GM21619 (cell line): ENCODE measurements around the gene FGF8.

ENCODE experiments used
- ATAC-seq: cut with Tn5 transposase; IDR thresholded peaks from one replicate; pipeline ENCODE4 v1.9.1; 2021; ENCODE audit not compliant: unreplicated experiment

FGF8 gene

DNA sequence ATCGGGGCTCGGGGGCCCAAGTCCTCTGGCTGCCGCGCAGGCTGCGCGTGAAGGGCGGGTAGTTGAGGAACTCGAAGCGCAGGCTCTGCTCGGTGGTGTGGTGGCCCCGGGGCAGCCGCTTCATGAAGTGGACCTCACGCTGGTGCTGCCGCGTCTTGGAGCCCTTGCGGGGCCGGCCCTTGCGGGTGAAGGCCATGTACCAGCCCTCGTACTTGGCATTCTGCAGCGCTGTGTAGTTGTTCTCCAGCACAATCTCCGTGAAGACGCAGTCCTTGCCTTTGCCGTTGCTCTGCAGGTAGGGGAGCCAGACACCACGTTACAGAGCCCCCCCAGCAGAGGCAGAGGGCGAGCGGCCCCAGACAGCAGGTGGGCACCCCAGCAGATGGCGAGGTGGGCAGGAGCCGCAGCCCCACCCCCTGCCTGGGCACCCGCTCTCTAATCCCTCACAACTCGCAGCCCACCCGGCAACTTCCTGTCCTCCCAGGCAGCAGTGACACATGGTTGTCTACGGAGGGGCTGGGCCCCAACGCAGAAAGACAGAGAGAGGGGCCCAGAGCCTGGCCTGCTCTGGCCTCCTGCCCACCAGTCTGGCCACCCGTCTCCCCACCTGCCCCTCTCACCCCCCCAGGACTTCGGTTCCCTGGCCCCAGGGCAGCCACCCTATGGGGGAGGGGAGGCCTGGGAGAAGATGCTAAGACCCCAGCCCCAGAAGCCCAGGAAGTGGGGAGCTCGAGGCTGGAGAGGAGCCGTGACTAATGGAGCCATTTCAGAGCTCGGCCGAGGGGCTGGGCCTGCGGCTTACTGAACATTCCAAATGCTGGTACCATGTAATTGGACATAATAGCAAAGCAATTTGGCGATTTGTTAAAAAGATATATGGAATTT lies 5.3 kb downstream of the FGF8 start:
- no peak for ATAC-seq

DNA sequence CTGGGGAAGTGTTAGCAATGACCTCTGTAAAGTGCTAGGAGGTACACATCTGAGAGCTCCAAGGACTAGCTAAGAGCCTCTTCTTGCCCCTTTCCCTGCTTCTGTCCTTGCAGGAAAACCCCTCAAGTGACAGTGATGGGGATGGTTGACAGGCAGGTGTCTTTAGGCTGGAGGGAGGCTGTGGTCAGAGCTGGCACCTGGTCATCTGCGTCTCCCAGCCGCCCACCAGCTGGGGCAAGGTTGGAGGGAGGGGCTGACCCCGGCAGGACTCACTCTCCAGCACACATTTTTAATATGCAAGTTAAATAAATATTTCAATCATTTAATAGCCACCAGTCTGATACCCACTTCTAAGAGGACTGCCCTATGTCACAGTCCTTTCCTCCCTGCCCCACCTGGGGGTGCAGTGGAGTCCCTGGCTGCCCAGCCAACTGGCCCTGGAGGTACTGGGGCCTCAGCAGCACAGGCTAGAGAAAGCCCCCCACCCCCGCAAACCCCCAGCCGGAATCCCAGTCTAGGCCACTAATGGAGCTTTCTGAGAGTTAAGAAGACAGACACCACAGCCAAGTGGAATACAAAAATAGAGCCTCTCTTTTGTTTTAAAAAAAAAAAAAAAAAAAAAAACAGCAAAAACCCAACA lies 6.3 kb downstream of the FGF8 start:
- ATAC-seq, result no peak

GRCh38 chr10:101768791-101769170 lies 7.1 kb downstream of the FGF8 start:
- no peak for ATAC-seq

DNA sequence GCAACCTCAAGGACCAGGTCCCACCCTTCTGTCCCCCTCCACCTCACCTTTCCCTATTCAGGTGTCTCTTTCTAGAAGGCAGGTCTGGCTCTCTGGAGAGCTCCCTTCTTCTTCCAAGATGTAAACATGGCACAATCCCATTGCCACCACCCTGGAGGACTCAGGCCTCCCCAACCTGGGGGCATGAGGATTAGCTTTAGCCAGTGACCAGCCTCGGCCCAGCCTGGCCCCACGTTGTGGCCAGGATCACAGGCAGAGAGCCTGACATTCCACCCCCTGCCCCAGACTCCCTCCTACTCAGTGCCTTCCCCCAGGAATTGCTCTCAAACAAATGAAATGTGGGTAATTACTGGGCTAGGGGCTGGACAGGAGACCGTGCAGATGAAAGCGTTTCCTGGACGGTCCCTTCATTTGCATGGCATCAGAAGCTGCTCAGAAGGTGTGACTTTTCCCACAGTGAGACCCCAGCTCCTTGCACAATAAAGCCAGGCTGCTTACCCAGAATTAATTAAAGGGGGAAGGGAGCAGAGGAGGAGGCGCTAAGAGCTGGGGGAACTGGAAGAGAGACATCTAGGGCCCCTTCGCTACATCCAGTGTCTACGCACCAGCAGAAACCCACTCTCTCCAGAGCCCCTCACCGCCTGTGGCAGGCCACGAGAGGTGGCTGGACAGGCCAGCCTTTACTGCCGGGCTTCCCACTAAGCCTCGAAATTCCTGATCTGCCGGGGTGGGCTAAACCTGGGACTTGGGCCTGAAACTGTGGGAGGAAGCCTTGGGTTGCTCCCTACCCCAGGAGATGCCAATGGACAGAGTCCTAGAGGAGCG lies 7.7 kb downstream of the FGF8 start:
- no peak for ATAC-seq

- ATAC-seq, result no peak
These were observed 8.3 kb downstream of the FGF8 start for GRCh38 chr10:101767600-101767945.

DNA sequence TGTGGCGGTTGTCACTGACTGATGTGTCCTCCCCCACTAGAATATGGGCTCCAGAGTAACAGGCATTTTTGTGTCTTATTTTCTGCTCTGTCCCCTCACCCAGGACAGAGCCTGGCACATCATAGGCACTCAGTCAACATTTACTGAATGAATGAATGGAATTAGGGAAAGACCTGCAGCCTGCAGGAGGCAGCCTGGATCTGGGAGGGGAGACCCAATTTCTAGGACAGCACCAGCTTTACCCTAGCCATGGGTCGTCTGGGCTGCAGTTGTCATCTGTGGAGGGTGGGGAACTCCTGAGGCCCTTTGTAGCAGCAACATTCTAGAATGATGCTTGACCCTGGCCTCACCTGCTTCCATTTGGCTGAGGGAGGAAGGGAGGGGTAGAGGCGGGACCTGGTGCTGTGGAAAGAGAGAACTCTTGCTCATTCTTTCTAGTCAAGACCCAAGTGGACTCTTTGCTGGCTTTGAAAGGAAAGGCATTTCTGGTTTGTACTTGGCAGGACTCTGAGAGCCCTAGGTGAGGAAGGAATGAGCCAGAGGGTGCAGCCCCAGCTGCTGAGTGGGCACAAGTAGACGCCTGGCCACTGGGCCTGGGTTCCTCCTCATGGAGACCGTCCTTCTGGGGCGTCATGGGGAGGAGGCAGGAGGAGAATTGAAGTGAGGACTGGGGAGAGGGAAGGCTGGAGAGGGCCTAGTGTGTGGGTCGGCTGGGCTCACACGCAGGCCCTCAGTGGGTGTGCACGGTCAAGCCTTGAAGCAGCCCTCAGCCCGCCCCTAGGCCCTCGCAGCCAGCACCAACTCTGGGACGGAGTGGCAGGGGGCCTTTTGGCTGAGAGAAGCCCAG lies 8.9 kb downstream of the FGF8 start:
- no peak for ATAC-seq

GRCh38 chr10:101766306-101766705 lies 9.6 kb downstream of the FGF8 start:
- ATAC-seq, result no peak

DNA sequence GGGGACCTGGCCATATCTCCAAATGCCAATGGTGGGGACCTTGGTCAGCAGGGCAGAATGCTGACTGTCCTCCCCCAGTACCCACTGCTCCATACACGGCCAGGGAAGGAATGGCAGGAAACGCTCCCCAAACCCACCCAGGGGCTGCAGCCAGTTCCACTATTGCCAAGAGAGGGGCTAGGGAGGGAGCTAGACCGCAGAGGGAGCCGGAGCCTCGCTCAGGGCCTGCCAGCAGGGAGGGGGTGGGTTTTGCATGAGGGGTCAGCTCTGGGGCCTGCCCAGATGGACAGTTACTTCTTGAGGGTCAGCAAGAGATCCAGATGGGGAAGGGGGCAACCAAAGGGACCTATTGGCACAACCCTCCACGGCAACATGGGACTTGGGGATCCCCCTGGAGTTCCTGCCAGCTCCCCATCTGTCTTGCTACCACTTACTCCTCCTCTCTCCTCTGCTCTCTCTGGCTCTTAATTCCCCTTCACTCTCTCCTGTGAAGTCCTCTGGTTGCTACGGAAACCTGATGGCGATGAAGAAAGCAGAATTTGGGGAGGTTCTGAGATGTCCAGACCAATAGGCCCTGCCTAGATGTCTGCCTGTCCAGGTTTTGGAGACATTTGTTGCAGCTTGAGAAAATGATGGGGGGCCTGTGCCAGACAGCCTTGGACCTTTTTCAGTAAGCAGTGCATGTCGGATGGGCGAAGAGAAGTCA lies 12.6 kb downstream of the FGF8 start:
- no peak for ATAC-seq

DNA sequence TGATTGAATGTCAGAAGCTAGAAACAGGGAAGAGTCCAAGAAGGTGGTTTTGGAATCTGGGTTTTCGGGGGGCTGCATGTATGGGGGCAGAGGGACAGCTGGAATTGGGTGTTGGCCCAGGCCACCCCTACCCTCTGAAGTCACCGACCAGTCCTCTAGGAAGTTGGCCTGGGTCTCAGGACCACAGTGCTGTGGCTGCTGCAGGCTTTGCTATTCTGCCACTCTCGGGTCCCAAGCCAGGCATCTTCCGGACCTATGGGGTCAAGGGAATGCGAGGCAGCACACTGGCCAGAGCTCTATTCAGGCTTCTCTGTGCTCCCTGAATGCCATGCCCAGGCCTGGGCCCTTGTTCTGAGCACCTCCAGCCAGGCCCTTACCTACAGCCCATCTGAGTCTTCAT lies 13.2 kb downstream of the FGF8 start:
- ATAC-seq, result no peak

GRCh38 chr10:101761226-101761625 lies 14.7 kb downstream of the FGF8 start:
- no peak for ATAC-seq

DNA sequence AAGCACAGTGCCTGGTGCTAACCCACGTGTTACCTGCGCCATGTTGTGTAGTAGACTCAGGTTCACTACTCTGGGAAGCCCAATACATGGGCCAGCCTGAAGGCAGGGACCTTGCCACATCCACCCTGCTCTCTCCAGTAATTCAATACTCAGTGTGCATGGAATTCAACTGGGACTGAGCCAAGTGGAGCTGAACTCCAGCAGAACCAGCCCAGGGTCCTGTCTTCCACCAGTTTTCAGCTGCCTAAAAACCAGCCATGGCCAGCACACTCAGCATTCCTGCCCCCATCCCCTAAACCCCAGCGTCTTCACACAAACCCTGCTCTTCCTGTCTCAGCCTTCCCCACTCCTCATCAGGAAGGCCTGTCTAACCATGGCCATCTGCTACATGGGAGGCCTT lies 15.4 kb downstream of the FGF8 start:
- ATAC-seq, result no peak

- no peak for ATAC-seq
These were observed 16.3 kb downstream of the FGF8 start for GRCh38 chr10:101759309-101760247.

GRCh38 chr10:101758858-101759257 lies 17.1 kb downstream of the FGF8 start:
- ATAC-seq, result no peak

- ATAC-seq, result no peak
These were observed 23.7 kb downstream of the FGF8 start for GRCh38 chr10:101752241-101752640.

- ATAC-seq, result no peak
These were observed 26.6 kb downstream of the FGF8 start for GRCh38 chr10:101749047-101750016.

DNA sequence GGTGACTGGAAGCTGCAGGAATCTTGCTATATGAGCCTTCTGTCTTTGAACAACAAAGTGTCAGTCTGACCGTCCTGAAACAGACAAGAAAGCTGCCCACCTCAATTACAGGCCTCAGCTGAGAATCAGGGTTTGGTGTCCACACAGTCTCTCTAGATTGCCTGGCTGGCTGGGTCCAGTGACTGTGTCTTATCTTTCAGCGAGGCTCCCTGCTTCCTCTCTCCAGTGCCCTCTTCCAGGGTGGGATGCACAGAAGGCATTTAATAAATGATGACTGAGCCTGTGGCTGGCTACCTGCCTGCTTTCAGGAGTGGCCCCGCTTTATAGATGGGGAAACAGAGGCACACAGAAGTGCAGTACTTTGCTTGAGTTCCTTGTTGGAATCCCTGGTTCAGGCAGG lies 27.4 kb downstream of the FGF8 start:
- no peak for ATAC-seq

DNA sequence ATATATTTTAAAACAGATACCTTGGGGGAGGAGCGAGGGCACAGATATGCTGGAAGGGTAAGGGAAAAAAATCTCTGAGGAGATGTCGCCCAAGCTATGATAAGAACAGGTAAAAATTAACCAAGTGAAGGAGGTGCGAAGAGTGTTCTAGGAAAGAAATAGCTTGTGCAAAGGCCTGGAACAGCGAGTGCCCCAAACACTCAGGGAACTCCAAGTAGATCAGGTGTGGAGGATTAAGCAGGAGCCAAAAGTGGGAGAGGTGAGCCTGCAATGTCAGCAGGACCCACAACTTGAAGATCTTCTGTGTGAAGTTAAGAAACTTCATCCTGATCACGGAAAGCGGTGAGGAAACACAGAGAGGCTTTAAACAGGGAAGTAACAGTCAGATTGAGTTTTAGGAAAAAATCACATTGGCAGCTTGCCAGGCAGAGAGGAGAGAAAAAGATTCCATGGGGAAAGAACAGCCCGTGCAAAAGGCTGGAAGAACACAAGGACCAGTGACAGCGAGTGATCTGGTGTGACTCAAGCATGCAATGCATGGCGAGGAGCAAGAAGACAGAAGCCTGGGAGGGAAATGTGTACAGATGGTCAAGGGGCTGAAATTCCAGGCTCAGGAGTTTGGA lies 30.7 kb downstream of the FGF8 start:
- no peak for ATAC-seq

- no peak for ATAC-seq
These were observed 31.6 kb downstream of the FGF8 start for GRCh38 chr10:101744267-101744666.
